Mesothelial cell of epicardium (in vitro differentiated cells): ENCODE results near the gene MAN2C1. TPM values are rescaled to one million over a fixed set of nuclear protein-coding genes. Genes with fewer than 3 reads are reported as not detected.

ENCODE experiments used
- DNase-seq, 2 experiments: peaks; one replicate each; pipeline ENCODE4 v3.0.0; 2021; ENCODE audit warnings: low spot score in 2 of 2; ENCODE audit not compliant: unreplicated experiment in 2 of 2
- H3K27ac Mint-ChIP-seq: 2 replicates; pipeline ENCODE4 v1.8.0; 2021; ENCODE audit warnings: mixed read lengths
- H3K27me3 Mint-ChIP-seq: 2 replicates; pipeline ENCODE4 v1.8.0; 2021; ENCODE audit warnings: low read depth, mixed read lengths
- H3K36me3 Mint-ChIP-seq: 2 replicates; pipeline ENCODE4 v1.8.0; 2021; ENCODE audit warnings: mixed read lengths
- H3K4me1 Mint-ChIP-seq: 2 replicates; pipeline ENCODE4 v1.8.0; 2021; ENCODE audit warnings: mixed read lengths
- H3K4me3 Mint-ChIP-seq: 2 replicates; pipeline ENCODE4 v1.8.0; 2021; ENCODE audit warnings: mild to moderate bottlenecking, moderate library complexity, mixed read lengths
- H3K9me3 Mint-ChIP-seq: 2 replicates; pipeline ENCODE4 v1.8.0; 2021; ENCODE audit warnings: mixed read lengths
- total RNA-seq: library from RNA; stranded (reverse); gene quantifications from 3 replicates; pipeline ENCODE4 v1.2.1, GENCODE V29; 2021
- TF ChIP-seq, protein P1 (sequence below): fragments of 200-600 bp; sonication (generic); IDR thresholded peaks from one replicate; pipeline ENCODE4 v1.5.0; 2021; ENCODE audit warnings: antibody characterized with exemption; ENCODE audit not compliant: unreplicated experiment

The MAN2C1 gene
- total RNA-seq, 1 donor from 2014 or later, result 264 TPM

- H3K27me3 Mint-ChIP-seq, result no peaks in the 10 kb centered on the region
- peaks cover 1% of the 10 kb centered on the region for H3K36me3 Mint-ChIP-seq
- H3K9me3 Mint-ChIP-seq, result no peaks in the 10 kb centered on the region
- H3K4me3 Mint-ChIP-seq, result no peak overlapping the region
- no peaks in the 10 kb centered on the region for H3K4me1 Mint-ChIP-seq
- no peak overlapping the region for H3K27ac Mint-ChIP-seq
- TF ChIP-seq, protein P1, sequence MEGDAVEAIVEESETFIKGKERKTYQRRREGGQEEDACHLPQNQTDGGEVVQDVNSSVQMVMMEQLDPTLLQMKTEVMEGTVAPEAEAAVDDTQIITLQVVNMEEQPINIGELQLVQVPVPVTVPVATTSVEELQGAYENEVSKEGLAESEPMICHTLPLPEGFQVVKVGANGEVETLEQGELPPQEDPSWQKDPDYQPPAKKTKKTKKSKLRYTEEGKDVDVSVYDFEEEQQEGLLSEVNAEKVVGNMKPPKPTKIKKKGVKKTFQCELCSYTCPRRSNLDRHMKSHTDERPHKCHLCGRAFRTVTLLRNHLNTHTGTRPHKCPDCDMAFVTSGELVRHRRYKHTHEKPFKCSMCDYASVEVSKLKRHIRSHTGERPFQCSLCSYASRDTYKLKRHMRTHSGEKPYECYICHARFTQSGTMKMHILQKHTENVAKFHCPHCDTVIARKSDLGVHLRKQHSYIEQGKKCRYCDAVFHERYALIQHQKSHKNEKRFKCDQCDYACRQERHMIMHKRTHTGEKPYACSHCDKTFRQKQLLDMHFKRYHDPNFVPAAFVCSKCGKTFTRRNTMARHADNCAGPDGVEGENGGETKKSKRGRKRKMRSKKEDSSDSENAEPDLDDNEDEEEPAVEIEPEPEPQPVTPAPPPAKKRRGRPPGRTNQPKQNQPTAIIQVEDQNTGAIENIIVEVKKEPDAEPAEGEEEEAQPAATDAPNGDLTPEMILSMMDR, result no peak
- no peak for DNase-seq
These were observed 11.9 kb downstream of the MAN2C1 start for GRCh38 chr15:75356517-75356916.

DNA sequence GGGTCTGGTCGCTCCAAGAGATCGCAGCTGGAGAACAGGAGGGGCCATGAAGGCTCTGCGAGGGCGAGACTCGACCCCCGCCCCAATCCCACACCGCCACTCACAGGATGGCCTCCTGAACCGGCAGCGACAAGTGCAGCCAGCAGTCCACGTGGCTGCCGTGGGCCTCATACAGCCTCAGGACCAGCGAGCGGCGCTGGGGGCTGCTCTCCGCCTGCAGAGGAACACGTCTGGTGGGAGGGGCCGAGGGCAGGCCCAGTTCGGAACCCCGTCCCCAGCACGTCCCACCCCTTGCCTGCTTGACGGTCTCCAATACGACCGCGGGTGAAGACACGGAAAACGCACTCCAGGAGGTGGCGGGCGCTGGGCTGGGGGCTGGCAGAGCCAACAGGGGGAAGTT lies 12.4 kb downstream of the MAN2C1 start:
- DNase-seq, result no peak
- H3K36me3 Mint-ChIP-seq, result peaks cover 1% of the 10 kb centered on the region
- no peak overlapping the region for H3K4me3 Mint-ChIP-seq
- no peaks in the 10 kb centered on the region for H3K4me1 Mint-ChIP-seq
- H3K27me3 Mint-ChIP-seq, result no peaks in the 10 kb centered on the region
- H3K9me3 Mint-ChIP-seq, result no peaks in the 10 kb centered on the region
- TF ChIP-seq, protein P1, result no peak
- H3K27ac Mint-ChIP-seq, result no peak overlapping the region

GRCh38 chr15:75355369-75355768 lies 13.0 kb downstream of the MAN2C1 start:
- TF ChIP-seq, protein P1, result no peak
- Mint-ChIP-seq H3K4me1 (no peaks in the 10 kb centered on the region), H3K9me3 (no peaks in the 10 kb centered on the region), H3K27ac (no peak overlapping the region), H3K27me3 (no peaks in the 10 kb centered on the region), H3K36me3 (peaks cover 1% of the 10 kb centered on the region), H3K4me3 (no peak overlapping the region)
- DNase-seq, result no peak

GRCh38 chr15:75354454-75354853 lies 14.0 kb downstream of the MAN2C1 start:
- no peak for DNase-seq
- no peak overlapping the region for H3K27ac Mint-ChIP-seq
- peaks cover 1% of the 10 kb centered on the region for H3K36me3 Mint-ChIP-seq
- TF ChIP-seq, protein P1, result no peak
- no peaks in the 10 kb centered on the region for H3K27me3 Mint-ChIP-seq
- H3K9me3 Mint-ChIP-seq, result no peaks in the 10 kb centered on the region
- H3K4me3 Mint-ChIP-seq, result no peak overlapping the region
- no peaks in the 10 kb centered on the region for H3K4me1 Mint-ChIP-seq

DNA sequence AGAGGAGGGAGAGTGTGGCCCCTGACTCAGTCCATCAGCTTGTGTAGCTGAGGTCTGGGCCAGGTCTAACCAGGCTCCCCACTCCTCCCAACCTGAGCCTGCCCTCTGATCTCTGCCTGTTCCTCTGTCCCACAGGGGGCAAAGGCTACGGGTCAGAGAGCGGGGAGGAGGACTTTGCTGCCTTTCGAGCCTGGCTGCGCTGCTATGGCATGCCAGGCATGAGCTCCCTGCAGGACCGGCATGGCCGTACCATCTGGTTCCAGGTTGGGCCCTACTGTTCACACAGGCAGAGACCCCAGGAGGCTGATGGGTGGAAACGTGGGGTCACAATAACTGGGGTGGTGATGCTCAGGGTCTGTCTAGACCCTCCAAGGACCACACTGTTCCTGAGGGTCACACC lies 14.8 kb downstream of the MAN2C1 start:
- peaks cover 1% of the 10 kb centered on the region for H3K36me3 Mint-ChIP-seq
- peaks cover 3% of the 10 kb centered on the region for H3K4me1 Mint-ChIP-seq
- peaks cover 2% of the 10 kb centered on the region for H3K27me3 Mint-ChIP-seq
- H3K27ac Mint-ChIP-seq, result no peak overlapping the region
- H3K9me3 Mint-ChIP-seq, result no peaks in the 10 kb centered on the region
- no peak for DNase-seq
- no peak overlapping the region for H3K4me3 Mint-ChIP-seq
- TF ChIP-seq, protein P1, result no peak
